ENCODE measurements around the gene GART. TPM values are rescaled to one million over a fixed set of nuclear protein-coding genes. Genes with fewer than 3 reads are reported as not detected.

Gene GART
- total RNA-seq, 1 experiment from 2014 or later: 162 TPM

DNA sequence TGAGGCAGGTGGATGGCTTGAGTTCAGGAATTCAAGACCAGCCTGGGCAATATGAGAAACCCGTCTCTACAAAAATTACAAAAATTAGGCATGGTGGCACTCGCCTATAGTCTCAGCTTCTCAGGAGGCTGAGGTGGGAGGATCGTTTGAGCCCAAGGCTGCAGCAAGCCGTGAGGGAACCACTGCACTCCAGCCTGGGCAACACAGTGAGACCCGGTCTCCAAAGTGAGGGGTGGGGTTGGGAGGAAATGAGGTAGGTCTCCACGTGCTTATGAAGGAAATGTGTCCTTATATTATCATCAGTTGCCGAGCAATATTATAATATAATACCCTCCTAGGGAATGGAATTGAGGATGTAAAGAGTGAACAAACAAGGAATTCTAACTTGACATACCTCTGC is 64.9 kb downstream of the GART start:
- Mint-ChIP-seq H3K27ac (no peak overlapping the region), H3K4me3 (no peak overlapping the region), H3K9me3 (no peaks in the 10 kb centered on the region), H3K4me1 (peaks cover 6 to 8% of the 10 kb centered on the region in 2 experiments), H3K36me3 (ENCODE audit: insufficient read depth in 1 of 3, low read depth in 3 of 3) (no peaks in the 10 kb centered on the region; a peak in 2 of 7 replicates), H3K27me3 (ENCODE audit: low read depth) (peaks cover 2% of the 10 kb centered on the region; the same call in 1 of the 2 replicates)
- no peak overlapping the region for H3K23ac ChIP-seq (ENCODE audit: insufficient read length, low read depth, low read length)
- no peak overlapping the region for H2AFZ ChIP-seq (ENCODE audit: low read length)
- H3K4me1 ChIP-seq (ENCODE audit: insufficient read depth, low read length): peaks cover 2% of the 10 kb centered on the region; the same call in 1 of the 2 replicates
- no peak overlapping the region for H4K91ac ChIP-seq (ENCODE audit: insufficient read length, low read depth, low read length)
- H3K4me2 ChIP-seq (ENCODE audit: insufficient read depth, insufficient read length, low read length): no peak overlapping the region
- no peaks in the 10 kb centered on the region for H3K79me2 ChIP-seq (ENCODE audit: insufficient read depth, low read length)
- no peak overlapping the region for H3K4ac ChIP-seq (ENCODE audit: low read depth, low read length)
- H3K27me3 ChIP-seq (ENCODE audit: insufficient read depth, low read length): no peaks in the 10 kb centered on the region
- H2BK20ac ChIP-seq (ENCODE audit: low read depth, low read length, poor library complexity, severe bottlenecking): no peak overlapping the region
- no peak overlapping the region for H4K8ac ChIP-seq (replicated peaks; ENCODE audit: insufficient read length, low read depth, low read length)
- DNase-seq: no peak
- no peak overlapping the region for H3K14ac ChIP-seq (ENCODE audit: insufficient read depth, low read length)
- no peak overlapping the region for H4K5ac ChIP-seq (ENCODE audit: insufficient read length, low read depth, low read length)
- H3K56ac ChIP-seq (ENCODE audit: insufficient read length, low read depth, low read length): no peak overlapping the region
- H2BK5ac ChIP-seq (ENCODE audit: insufficient read length, low read length): no peak overlapping the region
- no peak overlapping the region for H3K9ac ChIP-seq (ENCODE audit: extremely low read depth, insufficient read length, low read length)
- H3K79me1 ChIP-seq (ENCODE audit: insufficient read depth, low read depth, low read length, poor library complexity, severe bottlenecking): peaks cover 2% of the 10 kb centered on the region
- no peak overlapping the region for H3T11ph ChIP-seq (ENCODE audit: low read length)
- H2AK5ac ChIP-seq (ENCODE audit: insufficient read length, low read length): no peak overlapping the region
- no peak overlapping the region for H3K27ac ChIP-seq (ENCODE audit: insufficient read length, low read depth, low read length)
- no peaks in the 10 kb centered on the region for H3K9me3 ChIP-seq (ENCODE audit: control insufficient read depth, low read depth, low read length)
- H3K23me2 ChIP-seq (ENCODE audit: insufficient read length, low read depth, low read length, poor library complexity, severe bottlenecking): peaks cover 20% of the 10 kb centered on the region
- H2BK120ac ChIP-seq (ENCODE audit: low read depth, low read length, poor library complexity, severe bottlenecking): no peak overlapping the region
- no peak overlapping the region for H2BK15ac ChIP-seq (ENCODE audit: low read depth, low read length)
- WGBS (ENCODE audit: extremely low coverage, insufficient read length, low lambda C conversion rate): no CpG with 5 or more reads among the region's 7 CpGs
- H2BK12ac ChIP-seq (ENCODE audit: insufficient read length, low read depth, low read length): no peak overlapping the region
- no peaks in the 10 kb centered on the region for H4K20me1 ChIP-seq (ENCODE audit: control insufficient read depth, insufficient read depth, insufficient read length)
- TF ChIP-seq, protein P1, sequence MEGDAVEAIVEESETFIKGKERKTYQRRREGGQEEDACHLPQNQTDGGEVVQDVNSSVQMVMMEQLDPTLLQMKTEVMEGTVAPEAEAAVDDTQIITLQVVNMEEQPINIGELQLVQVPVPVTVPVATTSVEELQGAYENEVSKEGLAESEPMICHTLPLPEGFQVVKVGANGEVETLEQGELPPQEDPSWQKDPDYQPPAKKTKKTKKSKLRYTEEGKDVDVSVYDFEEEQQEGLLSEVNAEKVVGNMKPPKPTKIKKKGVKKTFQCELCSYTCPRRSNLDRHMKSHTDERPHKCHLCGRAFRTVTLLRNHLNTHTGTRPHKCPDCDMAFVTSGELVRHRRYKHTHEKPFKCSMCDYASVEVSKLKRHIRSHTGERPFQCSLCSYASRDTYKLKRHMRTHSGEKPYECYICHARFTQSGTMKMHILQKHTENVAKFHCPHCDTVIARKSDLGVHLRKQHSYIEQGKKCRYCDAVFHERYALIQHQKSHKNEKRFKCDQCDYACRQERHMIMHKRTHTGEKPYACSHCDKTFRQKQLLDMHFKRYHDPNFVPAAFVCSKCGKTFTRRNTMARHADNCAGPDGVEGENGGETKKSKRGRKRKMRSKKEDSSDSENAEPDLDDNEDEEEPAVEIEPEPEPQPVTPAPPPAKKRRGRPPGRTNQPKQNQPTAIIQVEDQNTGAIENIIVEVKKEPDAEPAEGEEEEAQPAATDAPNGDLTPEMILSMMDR (conservative IDR thresholded peaks at IDR 0.05): no peak
- no peak overlapping the region for H3K18ac ChIP-seq (ENCODE audit: insufficient read length, low read depth, low read length)
